CD14-positive monocyte (primary cell): ENCODE measurements around the gene IFNL2. TPM values are rescaled to one million over a fixed set of nuclear protein-coding genes. Genes with fewer than 3 reads are reported as not detected.

Experiments
- DNase-seq, 3 donors: peaks; one replicate each; pipeline ENCODE4 v3.0.0-alpha.2; 2011 to 2022
- H2AFZ ChIP-seq: 2 replicates; pipeline ENCODE4 v1.6.0; 2012; ENCODE audit warnings: mild to moderate bottlenecking, low read depth, low read length, inconsistent platforms; ENCODE audit not compliant: insufficient read depth, poor library complexity, severe bottlenecking
- H3K27ac ChIP-seq, 2 donors: 1 replicate in 1 of 2; 2 replicates in 1 of 2; pipeline ENCODE4 v1.5.1; 2012 to 2013; ENCODE audit warnings: low read length in 2 of 2, control low read depth in 1 of 2, inconsistent platforms in 1 of 2, low read depth in 1 of 2, mild to moderate bottlenecking in 1 of 2
- H3K27me3 ChIP-seq, 2 donors: one replicate each; pipeline versions ENCODE4 v1.6.0 to v1.6.1; 2011 to 2013; ENCODE audit warnings: low read length in 2 of 2; ENCODE audit not compliant: control insufficient read depth in 2 of 2, insufficient read depth in 2 of 2
- H3K36me3 ChIP-seq, 2 donors: replicated peaks in 1 of 2; 1 replicate in 1 of 2; 2 replicates in 1 of 2; pipeline versions ENCODE4 v1.5.1 to v1.6.1; 2012 to 2013; ENCODE audit warnings: low read length in 2 of 2, control low read depth in 1 of 2, inconsistent platforms in 1 of 2, mild to moderate bottlenecking in 1 of 2; ENCODE audit not compliant: insufficient read depth in 2 of 2, control insufficient read depth in 1 of 2
- H3K4me1 ChIP-seq, 2 donors: 1 replicate in 1 of 2; 2 replicates in 1 of 2; pipeline versions ENCODE4 v1.5.1 to v1.6.1; 2012 to 2013; ENCODE audit warnings: low read length in 2 of 2, control low read depth in 1 of 2, inconsistent platforms in 1 of 2, mild to moderate bottlenecking in 1 of 2, moderate library complexity in 1 of 2; ENCODE audit not compliant: insufficient read depth in 2 of 2, control insufficient read depth in 1 of 2
- H3K4me2 ChIP-seq: replicated peaks from 2 replicates; pipeline ENCODE3; 2012; ENCODE audit warnings: low read length, moderate library complexity, mild to moderate bottlenecking; ENCODE audit not compliant: poor library complexity, severe bottlenecking; ENCODE audit errors: extremely low read depth
- H3K4me3 ChIP-seq, 3 experiments: fragments of 200-600 bp in 1 of 3; sonication (generic) in 1 of 3; replicated peaks in 1 of 3; 1 replicate in 2 of 3; 2 replicates in 1 of 3; pipeline ENCODE4 v1.5.1; 2011 to 2013; ENCODE audit warnings: low read length in 3 of 3, mild to moderate bottlenecking in 3 of 3, control low read depth in 2 of 3, low read depth in 2 of 3, inconsistent platforms in 1 of 3, moderate library complexity in 1 of 3
- H3K79me2 ChIP-seq: 2 replicates; pipeline ENCODE4 v1.6.0; 2012; ENCODE audit warnings: mild to moderate bottlenecking, control low read depth, inconsistent platforms, low read length, moderate library complexity; ENCODE audit not compliant: insufficient read depth
- H3K9ac ChIP-seq: 2 replicates; pipeline ENCODE4 v1.6.0; 2017; ENCODE audit warnings: low read length, mild to moderate bottlenecking; ENCODE audit not compliant: insufficient read depth, poor library complexity, severe bottlenecking
- H3K9me3 ChIP-seq, 2 donors: replicated peaks in 1 of 2; 1 replicate in 1 of 2; 2 replicates in 1 of 2; pipeline versions ENCODE4 v1.5.1 to v1.6.1; 2012 to 2013; ENCODE audit warnings: low read length in 2 of 2, control low read depth in 1 of 2; ENCODE audit not compliant: control insufficient read depth in 1 of 2, insufficient read depth in 1 of 2
- H4K20me1 ChIP-seq: 2 replicates; pipeline ENCODE4 v1.6.0; 2012; ENCODE audit warnings: mild to moderate bottlenecking, low read length, control low read depth, moderate library complexity; ENCODE audit not compliant: insufficient read depth
- H3K27ac Mint-ChIP-seq, 7 donors: one replicate each; pipeline ENCODE4 v1.8.0; 2020; ENCODE audit warnings: mild to moderate bottlenecking in 7 of 7, mixed read lengths in 7 of 7, moderate library complexity in 6 of 7, inconsistent platforms in 2 of 7
- H3K27me3 Mint-ChIP-seq, 3 donors: one replicate each; pipeline ENCODE4 v1.8.0; 2021 to 2022; ENCODE audit warnings: low read depth in 3 of 3, mild to moderate bottlenecking in 3 of 3, mixed read lengths in 3 of 3, moderate library complexity in 3 of 3, inconsistent platforms in 1 of 3
- H3K36me3 Mint-ChIP-seq, 2 donors: one replicate each; pipeline ENCODE4 v1.8.0; 2020; ENCODE audit warnings: mixed read lengths in 2 of 2, inconsistent platforms in 1 of 2, mild to moderate bottlenecking in 1 of 2
- H3K4me1 Mint-ChIP-seq: one replicate; pipeline ENCODE4 v1.8.0; 2020; ENCODE audit warnings: mild to moderate bottlenecking, mixed read lengths
- H3K4me3 Mint-ChIP-seq, 2 donors: one replicate each; pipeline ENCODE4 v1.8.0; 2020; ENCODE audit warnings: mild to moderate bottlenecking in 2 of 2, mixed read lengths in 2 of 2, moderate library complexity in 1 of 2
- H3K9me3 Mint-ChIP-seq, 7 donors: one replicate each; pipeline ENCODE4 v1.8.0; 2020 to 2022; ENCODE audit warnings: mixed read lengths in 7 of 7, mild to moderate bottlenecking in 6 of 7, moderate library complexity in 6 of 7, inconsistent platforms in 2 of 7
- WGBS: methylation state at CpG from one replicate; pipeline ENCODE4 v1.1.5; 2013; ENCODE audit warnings: missing lambda C conversion rate; ENCODE audit not compliant: insufficient coverage; 5-methylcytosine and 5-hydroxymethylcytosine counted together
- intact Hi-C, 2 donors: fragments of 100-400 bp; cut with micrococcal nuclease; formaldehyde crosslinking; loops; one replicate each; pipeline versions ENCODE4 v1.15.0 to v1.15.1; 2023
- polyA plus RNA-seq, 3 donors: library from polyadenylated mRNA; depleted of rRNA in 1 of 3; unstranded in 2 of 3; stranded (reverse) in 1 of 3; fragments of 300-500 nt in 2 of 3; fragments of >200 nt in 1 of 3; fragmentation: Illumina TruSeq in 2 of 3; gene quantifications; 1 replicate in 2 of 3; 2 replicates in 1 of 3; pipeline ENCODE4 v1.2.3, GENCODE V29; 2012 to 2021
- TF ChIP-seq, protein P1 (sequence below): fragments of 200-600 bp; IDR thresholded peaks from one replicate; pipeline ENCODE4 v1.8.0; 2022; ENCODE audit warnings: antibody characterized with exemption, mild to moderate bottlenecking

The IFNL2 gene
- polyA plus RNA-seq, 3 donors, result not detected

DNA sequence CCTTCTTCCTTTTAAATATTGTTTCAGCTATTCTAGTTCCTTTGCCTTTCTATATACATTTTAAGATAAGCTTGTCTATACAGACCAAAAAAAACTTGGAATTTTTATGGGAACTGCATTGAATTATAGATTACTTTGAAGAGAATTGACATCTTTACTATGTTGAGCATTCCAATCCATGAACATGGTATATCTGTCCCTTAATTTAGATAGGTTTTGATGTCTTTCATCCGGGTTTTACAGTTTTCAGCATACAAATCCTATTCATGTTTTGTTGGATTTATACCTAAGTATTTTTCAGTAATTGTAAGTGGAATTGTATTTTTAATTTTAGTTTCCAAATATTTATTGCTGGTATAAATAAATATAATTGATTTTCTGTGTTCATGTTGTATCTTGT, 15.8 kb downstream of the IFNL2 start:
- peaks cover 0 to 20% (median 4%) of the 10 kb centered on the region in 3 donors for H3K27me3 Mint-ChIP-seq
- DNase-seq, result no peak

DNA sequence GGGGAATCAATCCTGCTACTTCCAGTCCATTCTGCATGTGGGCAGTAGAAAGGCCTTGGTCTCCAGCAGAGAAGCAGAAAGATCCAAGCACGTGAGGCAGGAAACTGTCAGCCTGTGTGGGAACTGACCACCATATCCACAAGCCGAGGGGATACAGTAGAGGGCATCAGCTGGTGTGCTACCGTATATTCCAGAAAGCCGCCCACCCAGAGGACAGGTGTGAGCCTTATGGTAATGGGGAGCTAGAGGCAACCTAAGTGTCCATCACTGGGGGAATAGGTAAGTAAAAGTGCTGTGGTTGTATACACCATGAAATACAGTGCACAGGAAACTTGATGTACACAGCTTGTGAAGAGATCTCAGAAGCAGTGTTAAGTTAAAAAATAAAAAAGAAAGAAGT, 25.2 kb downstream of the IFNL2 start:
- intact Hi-C loops, result no loop called here
- Mint-ChIP-seq H3K27ac (no peak overlapping the region), H3K4me3 (no peak overlapping the region), H3K9me3 (peaks cover 0 to 2% (median 0%) of the 10 kb centered on the region in 7 donors), H3K36me3 (no peaks in the 10 kb centered on the region), H3K27me3 (peaks cover 5 to 10% (median 7%) of the 10 kb centered on the region in 3 donors), H3K4me1 (no peaks in the 10 kb centered on the region)
- DNase-seq, result no peak
- H4K20me1 ChIP-seq, result no peaks in the 10 kb centered on the region
- H3K9me3 ChIP-seq, result no peaks in the 10 kb centered on the region
- no peaks in the 10 kb centered on the region for H3K79me2 ChIP-seq
- H3K4me3 ChIP-seq, result no peak overlapping the region
- no peak overlapping the region for H3K27ac ChIP-seq
- no peaks in the 10 kb centered on the region for H3K27me3 ChIP-seq
- no peak overlapping the region for H3K4me2 ChIP-seq
- no peaks in the 10 kb centered on the region for H3K36me3 ChIP-seq
- no peak overlapping the region for H3K9ac ChIP-seq
- 96% methylated on average over 4 of the region's 4 CpGs for WGBS
- H3K4me1 ChIP-seq, result no peaks in the 10 kb centered on the region
- H2AFZ ChIP-seq, result no peak overlapping the region
- TF ChIP-seq, protein P1, sequence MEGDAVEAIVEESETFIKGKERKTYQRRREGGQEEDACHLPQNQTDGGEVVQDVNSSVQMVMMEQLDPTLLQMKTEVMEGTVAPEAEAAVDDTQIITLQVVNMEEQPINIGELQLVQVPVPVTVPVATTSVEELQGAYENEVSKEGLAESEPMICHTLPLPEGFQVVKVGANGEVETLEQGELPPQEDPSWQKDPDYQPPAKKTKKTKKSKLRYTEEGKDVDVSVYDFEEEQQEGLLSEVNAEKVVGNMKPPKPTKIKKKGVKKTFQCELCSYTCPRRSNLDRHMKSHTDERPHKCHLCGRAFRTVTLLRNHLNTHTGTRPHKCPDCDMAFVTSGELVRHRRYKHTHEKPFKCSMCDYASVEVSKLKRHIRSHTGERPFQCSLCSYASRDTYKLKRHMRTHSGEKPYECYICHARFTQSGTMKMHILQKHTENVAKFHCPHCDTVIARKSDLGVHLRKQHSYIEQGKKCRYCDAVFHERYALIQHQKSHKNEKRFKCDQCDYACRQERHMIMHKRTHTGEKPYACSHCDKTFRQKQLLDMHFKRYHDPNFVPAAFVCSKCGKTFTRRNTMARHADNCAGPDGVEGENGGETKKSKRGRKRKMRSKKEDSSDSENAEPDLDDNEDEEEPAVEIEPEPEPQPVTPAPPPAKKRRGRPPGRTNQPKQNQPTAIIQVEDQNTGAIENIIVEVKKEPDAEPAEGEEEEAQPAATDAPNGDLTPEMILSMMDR, result no peak

More for the DNA sequence above, 15.8 kb downstream of the IFNL2 start:
- Histone ChIP-seq H3K4me3 (no peak overlapping the region), H4K20me1 (no peaks in the 10 kb centered on the region), H3K4me2 (no peak overlapping the region), H3K27ac (no peak overlapping the region), H2AFZ (no peak overlapping the region), H3K9ac (no peak overlapping the region), H3K36me3 (no peaks in the 10 kb centered on the region), H3K27me3 (no peaks in the 10 kb centered on the region), H3K79me2 (no peaks in the 10 kb centered on the region), H3K9me3 (peaks cover 0 to 4% of the 10 kb centered on the region in 2 donors), H3K4me1 (no peaks in the 10 kb centered on the region)
- H3K4me1 Mint-ChIP-seq, result peaks cover 7% of the 10 kb centered on the region
- intact Hi-C loops, result no loop called here
- no CpG with 5 or more reads among the region's 1 CpG for WGBS
- H3K36me3 Mint-ChIP-seq, result no peaks in the 10 kb centered on the region
- TF ChIP-seq, protein P1, result no peak
- peaks cover 0 to 15% (median 7%) of the 10 kb centered on the region in 7 donors for H3K9me3 Mint-ChIP-seq
- H3K27ac Mint-ChIP-seq, result no peak overlapping the region
- H3K4me3 Mint-ChIP-seq, result no peak overlapping the region
